ENCODE measurements around the gene KRTDAP. TPM values are rescaled to one million over a fixed set of nuclear protein-coding genes. Genes with fewer than 3 reads are reported as not detected.

The KRTDAP gene
- total and polyA plus RNA-seq, 2 donors (not counting 3 experiments of a cell fraction or from before 2014, with no cell fraction given), result not detected

- Histone ChIP-seq H3K79me2 (ENCODE audit: control insufficient read depth, insufficient read depth, low read length) (no peaks in the 10 kb centered on the region), H3K27me3 (ENCODE audit: control insufficient read depth in 2 of 2, insufficient read depth in 2 of 2, low read length in 2 of 2) (peaks cover 11 to 12% of the 10 kb centered on the region in 2 experiments), H3K27ac (ENCODE audit: insufficient read depth, low read depth, low read length) (no peak within 1 kb of the TSS), H3K36me3 (ENCODE audit: control insufficient read depth in 2 of 2, extremely low read depth in 1 of 2, insufficient read depth in 2 of 2, low read length in 2 of 2) (no peaks in the 10 kb centered on the region), H3K4me2 (ENCODE audit: insufficient read depth, low read length) (no peak within 1 kb of the TSS), H3K9me3 (replicated peaks; ENCODE audit: control insufficient read depth, insufficient read depth, low read length) (no peaks in the 10 kb centered on the region), H3K4me1 (ENCODE audit: control insufficient read depth, extremely low read depth, insufficient read depth, low read length) (no peaks in the 10 kb centered on the region), H3K9ac (replicated peaks; ENCODE audit: extremely low read depth, insufficient read depth, low read length) (no peak within 1 kb of the TSS), H3K9me1 (replicated peaks; ENCODE audit: control insufficient read depth, extremely low read depth, insufficient read depth, low read length) (no peaks in the 10 kb centered on the region), H3K4me3 (replicated peaks in 1 of 3; ENCODE audit: insufficient read depth in 1 of 3, low read depth in 1 of 3, low read length in 3 of 3) (no peak within 1 kb of the TSS), H2AFZ (ENCODE audit: low read depth, low read length) (no peak within 1 kb of the TSS), H4K20me1 (replicated peaks; ENCODE audit: control insufficient read depth, extremely low read depth, insufficient read depth, low read length) (no peaks in the 10 kb centered on the region)
- intact Hi-C loops (cut with micrococcal nuclease) (no loop called here), dilution Hi-C loops (cut with MboI; ENCODE audit: extremely low pct_ligation_motif_present, low sequenced_read_pairs) (no loop called here)
- no TSS peak for BruUV-seq (replicated peaks)
- TF ChIP-seq, protein P1, sequence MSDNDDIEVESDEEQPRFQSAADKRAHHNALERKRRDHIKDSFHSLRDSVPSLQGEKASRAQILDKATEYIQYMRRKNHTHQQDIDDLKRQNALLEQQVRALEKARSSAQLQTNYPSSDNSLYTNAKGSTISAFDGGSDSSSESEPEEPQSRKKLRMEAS (IDR thresholded peaks at IDR 0.05; ENCODE audit: insufficient read depth, insufficient read length), result no peak
- TF ChIP-seq POLR2A (IDR thresholded peaks at IDR 0.05; ENCODE audit: low read depth, low read length) (no peak), POLR2AphosphoS5 (IDR thresholded peaks at IDR 0.05; ENCODE audit: insufficient read depth, low read depth, low read length) (no peak), MYC (IDR thresholded peaks at IDR 0.05; ENCODE audit: low read depth, low read length) (no peak), CTCF (IDR thresholded peaks at IDR 0.05; ENCODE audit: extremely low read depth in 1 of 2, insufficient read depth in 1 of 2, low read depth in 1 of 2, low read length in 2 of 2) (no peak), FOS (IDR thresholded peaks at IDR 0.05; ENCODE audit: borderline replicate concordance, insufficient read depth, low read length) (no peak), GATA2 (IDR thresholded peaks at IDR 0.05; ENCODE audit: insufficient read depth, insufficient read length, low read depth, low read length) (no peak), JUN (IDR thresholded peaks at IDR 0.05; ENCODE audit: borderline replicate concordance, insufficient read depth, insufficient read length, low read depth) (no peak), EZH2 (IDR thresholded peaks at IDR 0.05; ENCODE audit: borderline replicate concordance, low read depth, low read length, severe bottlenecking) (no peak)
- DNase-seq (ENCODE audit: low read depth, low spot score) (no peak), FAIRE-seq (no peak)
- POLR2A ChIA-PET, result no interaction called here
- CTCF ChIA-PET, result no interaction called here
These were observed 43.0 kb upstream of the KRTDAP start, which contains the start of gene GAPDHS for GRCh38 chr19:35533201-35533821. TSS of gene GAPDHS (plus strand) at chr19:35533456. CDS start at chr19:35533528, 72 bp downstream.
